ENCODE measurements around the gene ELOVL7. TPM values are rescaled to one million over a fixed set of nuclear protein-coding genes. Genes with fewer than 3 reads are reported as not detected.
"Not testable (repeated sequence)": the region's sequence is repeated elsewhere in the genome, so short reads cannot be mapped to it uniquely, and the experiment has no call there.

ELOVL7 gene
- total RNA-seq, 1 experiment from 2014 or later, result 1.2 TPM

DNA sequence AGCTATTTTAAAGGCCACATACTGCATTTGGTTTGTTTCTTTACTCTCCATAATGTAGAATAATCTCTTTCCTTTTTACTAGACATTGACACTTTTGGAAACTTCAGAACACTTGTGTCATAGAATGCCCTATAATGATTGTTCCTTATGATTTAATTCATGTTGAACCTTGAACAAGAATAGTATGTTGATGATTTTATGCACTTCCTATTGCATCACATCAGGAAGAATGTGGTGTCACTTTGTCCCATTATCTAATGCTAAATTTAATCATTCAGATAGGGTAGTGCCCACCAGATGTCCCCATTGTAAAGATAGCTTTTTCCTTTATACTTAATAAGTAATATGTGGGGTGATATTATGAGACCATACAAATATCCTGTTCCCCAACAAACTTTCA lies 124.7 kb downstream of the ELOVL7 start:
- intact Hi-C loops (cut with micrococcal nuclease), result no loop called here
- H3F3A ChIP-seq (ENCODE audit: low read length, unreplicated experiment), result no peaks in the 10 kb centered on the region
- H3K27me3 ChIP-seq (ENCODE audit: low read length), result no peaks in the 10 kb centered on the region
- ChIA-PET POLR2A (ENCODE audit: unreplicated experiment) (no interaction called here), CTCF (no interaction called here)
- TF ChIP-seq EZH2phosphoT487 (IDR thresholded peaks at IDR 0.05; ENCODE audit: borderline replicate concordance, low read length), result no peak
- no peak for TF ChIP-seq EZH2 (IDR thresholded peaks at IDR 0.05; ENCODE audit: low read length, unreplicated experiment)
- TF ChIP-seq, protein P1, sequence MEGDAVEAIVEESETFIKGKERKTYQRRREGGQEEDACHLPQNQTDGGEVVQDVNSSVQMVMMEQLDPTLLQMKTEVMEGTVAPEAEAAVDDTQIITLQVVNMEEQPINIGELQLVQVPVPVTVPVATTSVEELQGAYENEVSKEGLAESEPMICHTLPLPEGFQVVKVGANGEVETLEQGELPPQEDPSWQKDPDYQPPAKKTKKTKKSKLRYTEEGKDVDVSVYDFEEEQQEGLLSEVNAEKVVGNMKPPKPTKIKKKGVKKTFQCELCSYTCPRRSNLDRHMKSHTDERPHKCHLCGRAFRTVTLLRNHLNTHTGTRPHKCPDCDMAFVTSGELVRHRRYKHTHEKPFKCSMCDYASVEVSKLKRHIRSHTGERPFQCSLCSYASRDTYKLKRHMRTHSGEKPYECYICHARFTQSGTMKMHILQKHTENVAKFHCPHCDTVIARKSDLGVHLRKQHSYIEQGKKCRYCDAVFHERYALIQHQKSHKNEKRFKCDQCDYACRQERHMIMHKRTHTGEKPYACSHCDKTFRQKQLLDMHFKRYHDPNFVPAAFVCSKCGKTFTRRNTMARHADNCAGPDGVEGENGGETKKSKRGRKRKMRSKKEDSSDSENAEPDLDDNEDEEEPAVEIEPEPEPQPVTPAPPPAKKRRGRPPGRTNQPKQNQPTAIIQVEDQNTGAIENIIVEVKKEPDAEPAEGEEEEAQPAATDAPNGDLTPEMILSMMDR (conservative IDR thresholded peaks at IDR 0.05; ENCODE audit: low read depth, low read length), result no peak
- no peaks in the 10 kb centered on the region for H3K4me1 ChIP-seq (ENCODE audit: insufficient read depth, low read length)
- H3K79me2 ChIP-seq (ENCODE audit: low read length), result no peaks in the 10 kb centered on the region
- no TSS peak for BruUV-seq (replicated peaks)
- no peaks in the 10 kb centered on the region for H4K20me1 ChIP-seq (ENCODE audit: low read length)
- H3K9ac ChIP-seq (ENCODE audit: low read length), result no peak overlapping the region
- ATAC-seq, result no peak
- no peaks in the 10 kb centered on the region for H3K9me2 ChIP-seq (replicated peaks; ENCODE audit: low read length)
- no peak overlapping the region for H3K27ac ChIP-seq (ENCODE audit: low read length)
- H2AFZ ChIP-seq (ENCODE audit: low read length), result no peak overlapping the region
- H3K4me2 ChIP-seq (ENCODE audit: low read length), result no peak overlapping the region
- H3K36me3 ChIP-seq (ENCODE audit: low read depth, low read length), result no peaks in the 10 kb centered on the region
- H3K4me3 ChIP-seq (ENCODE audit: low read length), result no peak overlapping the region
- DNase-seq, result no peak
- no peaks in the 10 kb centered on the region for H3K9me3 ChIP-seq (ENCODE audit: low read length)

DNA sequence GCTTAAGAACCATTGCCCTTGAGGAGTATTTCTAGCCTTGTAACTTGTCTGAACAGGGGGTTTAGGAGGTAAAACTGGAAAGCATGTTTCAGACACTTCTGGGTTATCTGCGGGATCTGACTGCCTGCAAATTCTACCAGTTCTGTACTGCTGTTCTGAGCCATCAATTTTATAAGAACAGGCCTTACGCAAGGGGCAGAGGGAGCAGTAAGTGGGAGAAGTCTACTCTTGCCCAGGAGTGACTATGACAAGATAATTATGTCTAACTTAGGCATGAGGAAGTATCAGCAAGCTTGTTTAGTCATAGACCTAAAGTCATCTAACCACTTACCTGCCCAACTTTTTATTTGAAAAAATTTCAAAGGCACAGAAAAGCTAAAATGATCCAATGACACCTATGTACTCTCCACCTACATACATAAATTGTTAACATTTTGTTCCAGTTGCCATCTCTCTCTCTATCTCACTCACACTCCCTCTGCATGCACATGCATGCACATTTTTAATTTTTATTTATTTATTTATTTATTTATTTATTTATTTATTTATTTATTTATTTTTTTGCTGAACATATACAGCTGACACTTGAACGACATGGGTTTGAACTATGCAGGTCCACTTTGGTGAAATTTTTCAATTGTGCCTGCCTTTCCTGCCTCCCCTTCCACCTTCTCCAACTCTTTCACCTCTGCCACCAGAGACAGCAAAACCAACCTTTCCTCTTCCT lies 125.7 kb downstream of the ELOVL7 start:
- DNase-seq, result no peak
- Histone ChIP-seq H3K79me2 (ENCODE audit: low read length) (no peaks in the 10 kb centered on the region), H3K36me3 (ENCODE audit: low read depth, low read length) (no peaks in the 10 kb centered on the region), H3K4me3 (ENCODE audit: low read length) (no peak overlapping the region), H3F3A (ENCODE audit: low read length, unreplicated experiment) (no peaks in the 10 kb centered on the region), H3K27me3 (ENCODE audit: low read length) (no peaks in the 10 kb centered on the region), H2AFZ (ENCODE audit: low read length) (no peak overlapping the region), H3K4me2 (ENCODE audit: low read length) (no peak overlapping the region), H3K9ac (ENCODE audit: low read length) (no peak overlapping the region), H3K4me1 (ENCODE audit: insufficient read depth, low read length) (no peaks in the 10 kb centered on the region), H3K27ac (ENCODE audit: low read length) (no peak overlapping the region), H3K9me2 (replicated peaks; ENCODE audit: low read length) (no peaks in the 10 kb centered on the region), H3K9me3 (ENCODE audit: low read length) (no peaks in the 10 kb centered on the region), H4K20me1 (ENCODE audit: low read length) (no peaks in the 10 kb centered on the region)
- ChIA-PET POLR2A (ENCODE audit: unreplicated experiment) (no interaction called here), CTCF (no interaction called here)
- intact Hi-C loops (cut with micrococcal nuclease), result no loop called here
- BruUV-seq (replicated peaks), result no TSS peak
- TF ChIP-seq EZH2phosphoT487 (IDR thresholded peaks at IDR 0.05; ENCODE audit: borderline replicate concordance, low read length), result no peak
- TF ChIP-seq, protein P1 (conservative IDR thresholded peaks at IDR 0.05; ENCODE audit: low read depth, low read length), result no peak
- no peak for TF ChIP-seq EZH2 (IDR thresholded peaks at IDR 0.05; ENCODE audit: low read length, unreplicated experiment)
- no peak for ATAC-seq

DNA sequence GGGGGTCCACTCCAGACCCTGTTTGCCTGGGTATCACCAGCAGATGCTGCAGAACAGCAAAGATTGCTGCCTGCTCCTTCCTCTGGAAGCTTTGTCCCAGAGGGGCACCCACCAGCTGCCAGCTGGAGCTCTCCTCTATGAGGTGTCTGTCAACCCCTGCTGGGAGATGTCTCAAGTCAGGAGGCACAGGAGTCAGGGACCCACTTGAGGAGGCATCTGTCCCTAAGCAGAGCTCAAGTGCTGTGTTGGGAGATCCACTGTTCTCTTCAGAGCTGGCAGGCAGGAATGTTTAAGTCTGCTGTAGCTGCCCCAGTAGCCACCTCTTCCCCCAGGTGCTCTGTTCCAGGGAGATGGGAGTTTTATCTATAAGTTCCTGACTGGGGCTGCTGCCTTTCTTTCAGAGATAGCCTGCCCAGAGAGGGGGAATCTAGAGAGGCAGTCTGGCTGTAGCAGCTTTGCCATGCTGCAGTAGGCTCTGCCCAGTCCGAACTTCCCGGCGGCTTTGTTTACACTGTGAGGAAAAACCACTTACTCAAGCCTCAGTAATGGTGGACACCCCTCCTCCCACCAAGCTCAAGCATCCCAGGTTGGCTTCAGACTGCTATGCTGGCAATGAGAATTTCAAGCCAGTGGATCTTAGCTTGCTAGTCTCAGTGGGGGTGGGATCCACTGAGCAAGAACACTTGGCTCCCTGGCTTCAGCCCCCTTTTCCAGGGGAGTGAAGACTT lies 128.7 kb downstream of the ELOVL7 start:
- H3K9ac ChIP-seq (ENCODE audit: low read length); H3K9me3 ChIP-seq (ENCODE audit: low read length); CTCF ChIA-PET; H3F3A ChIP-seq (ENCODE audit: low read length, unreplicated experiment); intact Hi-C loops (cut with micrococcal nuclease); POLR2A ChIA-PET (ENCODE audit: unreplicated experiment); H3K9me2 ChIP-seq (replicated peaks; ENCODE audit: low read length); H3K4me2 ChIP-seq (ENCODE audit: low read length); H3K27me3 ChIP-seq (ENCODE audit: low read length); H3K36me3 ChIP-seq (ENCODE audit: low read depth, low read length); H2AFZ ChIP-seq (ENCODE audit: low read length); H3K79me2 ChIP-seq (ENCODE audit: low read length); DNase-seq; BruUV-seq (replicated peaks); H3K4me3 ChIP-seq (ENCODE audit: low read length); H3K4me1 ChIP-seq (ENCODE audit: insufficient read depth, low read length); H4K20me1 ChIP-seq (ENCODE audit: low read length); ATAC-seq; H3K27ac ChIP-seq (ENCODE audit: low read length): not testable (repeated sequence)

Data from PC-3 (cell line).